GM23248 (cell line): ENCODE data around the gene CHCHD5. TPM values are rescaled to one million over a fixed set of nuclear protein-coding genes. Genes with fewer than 3 reads are reported as not detected.
A peak's percentile ranks its signal among the peaks of the same experiment; 100 is the strongest.

Experiments
- DNase-seq: peaks from one replicate; pipeline ENCODE4 v3.0.0-alpha.2; 2015
- H2AFZ ChIP-seq: fragments of 200-600 bp; sonication (generic); 2 replicates; pipeline ENCODE4 v1.6.1; 2016; ENCODE audit warnings: antibody characterized with exemption
- H3F3A ChIP-seq: fragments of 200-600 bp; sonication (generic); 2 replicates; pipeline ENCODE4 v1.6.1; 2016; ENCODE audit warnings: mild to moderate bottlenecking, antibody characterized with exemption, mixed run types; ENCODE audit not compliant: insufficient read depth
- H3K27ac ChIP-seq: fragments of 200-600 bp; sonication (generic); 2 replicates; pipeline ENCODE4 v1.5.1; 2016; ENCODE audit warnings: mild to moderate bottlenecking
- H3K27me3 ChIP-seq: fragments of 200-600 bp; sonication (generic); replicated peaks from 2 replicates; pipeline ENCODE4 v1.6.1; 2016; ENCODE audit warnings: mild to moderate bottlenecking; ENCODE audit not compliant: insufficient read depth
- H3K36me3 ChIP-seq: fragments of 200-600 bp; sonication (generic); 2 replicates; pipeline ENCODE4 v1.6.1; 2016; ENCODE audit warnings: low read depth, mild to moderate bottlenecking
- H3K4me1 ChIP-seq: fragments of 200-600 bp; sonication (generic); 2 replicates; pipeline ENCODE4 v1.6.1; 2016; ENCODE audit warnings: mild to moderate bottlenecking; ENCODE audit not compliant: insufficient read depth
- H3K4me2 ChIP-seq: fragments of 200-600 bp; sonication (generic); one replicate; pipeline ENCODE4 v1.6.1; 2016; ENCODE audit warnings: mild to moderate bottlenecking; ENCODE audit not compliant: unreplicated experiment
- H3K4me3 ChIP-seq: fragments of 200-600 bp; sonication (generic); 2 replicates; pipeline ENCODE4 v1.5.1; 2016; ENCODE audit warnings: mild to moderate bottlenecking
- H3K79me2 ChIP-seq: fragments of 200-600 bp; sonication (generic); 2 replicates; pipeline ENCODE4 v1.6.1; 2016; ENCODE audit warnings: mild to moderate bottlenecking; ENCODE audit not compliant: insufficient read depth
- H3K9ac ChIP-seq: fragments of 200-600 bp; sonication (generic); 2 replicates; pipeline ENCODE4 v1.6.1; 2016; ENCODE audit warnings: mild to moderate bottlenecking
- H3K9me2 ChIP-seq: fragments of 200-600 bp; sonication (generic); 2 replicates; pipeline ENCODE4 v1.6.1; 2016; ENCODE audit warnings: mixed run types, mild to moderate bottlenecking, moderate library complexity; ENCODE audit not compliant: insufficient read depth
- H3K9me3 ChIP-seq: fragments of 200-600 bp; sonication (generic); one replicate; pipeline ENCODE4 v1.6.1; 2017; ENCODE audit warnings: low read depth
- H4K20me1 ChIP-seq: fragments of 200-600 bp; sonication (generic); 2 replicates; pipeline ENCODE4 v1.6.0; 2016; ENCODE audit not compliant: insufficient read depth
- EZH2 ChIP-seq: fragments of 200-600 bp; sonication (generic); IDR thresholded peaks from 2 replicates; pipeline ENCODE4 v1.6.1; 2018; ENCODE audit warnings: antibody characterized with exemption, mild to moderate bottlenecking; ENCODE audit not compliant: insufficient read depth, poor library complexity, severe bottlenecking
- EZH2phosphoT487 ChIP-seq: fragments of 200-600 bp; sonication (generic); IDR thresholded peaks from 2 replicates; pipeline ENCODE4 v1.6.1; 2018; ENCODE audit warnings: antibody characterized with exemption, moderate library complexity, mild to moderate bottlenecking, low read depth; ENCODE audit not compliant: insufficient read depth
- WGBS, 2 experiments: methylation state at CpG; one replicate each; pipeline ENCODE4 v1.1.6; 2015 to 2017; ENCODE audit warnings: low lambda C conversion rate in 2 of 2, low coverage in 1 of 2; ENCODE audit errors: missing lambda C conversion rate in 2 of 2; 5-methylcytosine and 5-hydroxymethylcytosine counted together
- in situ Hi-C: fragments of 300-500 bp; cut with MboI; formaldehyde crosslinking; loops from 2 replicates; pipeline ENCODE4 v1.15.0; 2020
- polyA plus RNA-seq: library from polyadenylated mRNA; unstranded; fragments of >200 nt; fragmentation: Nextera tagmentation; extraction: Ambion mirVana; gene quantifications from 2 replicates; pipeline ENCODE4 v1.2.1, GENCODE V29; 2016
- total RNA-seq: library from RNA; depleted of rRNA; stranded (reverse); fragments of >200 nt; shearing (Covaris generic); gene quantifications from 2 replicates; pipeline ENCODE4 v1.2.3, GENCODE V29; 2014

The CHCHD5 gene
- total and polyA plus RNA-seq, 2 experiments from 2014 or later, result 9.5 to 55.4 TPM

DNA sequence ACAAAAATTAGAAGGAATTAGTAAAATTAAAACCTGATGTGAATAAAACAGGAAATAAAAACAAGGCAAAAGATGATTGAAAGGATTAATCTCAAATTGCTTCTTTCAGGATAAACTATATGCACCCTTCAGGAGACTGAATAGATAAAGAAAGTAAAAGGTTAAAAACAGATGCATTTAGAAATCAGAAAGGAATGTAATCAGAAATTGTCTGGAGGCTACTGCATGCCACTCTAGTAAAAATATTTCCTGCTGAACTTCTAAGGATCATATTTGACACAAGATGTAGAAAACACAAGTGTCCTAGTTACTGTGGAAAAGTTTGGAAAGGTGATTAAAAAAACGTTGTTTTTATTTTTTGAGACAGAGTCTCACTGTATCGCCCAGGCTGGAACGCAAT is 16.2 kb downstream of the CHCHD5 start:
- Histone ChIP-seq H3K9ac (peak overlapping the region; percentile 3), H3K79me2 (no peaks in the 10 kb centered on the region), H3K36me3 (no peaks in the 10 kb centered on the region), H3K4me2 (peak overlapping the region; percentile 63), H4K20me1 (no peaks in the 10 kb centered on the region), H3K27me3 (no peaks in the 10 kb centered on the region), H2AFZ (peak overlapping the region; percentile 96), H3F3A (0 out of 2 replicates have a peak, but pooled peaks cover 6% of the 10 kb centered on the region), H3K27ac (no peak overlapping the region), H3K4me3 (peak overlapping the region; percentile 17; the same call in 1 of the 2 replicates), H3K9me2 (no peaks in the 10 kb centered on the region), H3K9me3 (no peaks in the 10 kb centered on the region), H3K4me1 (peaks cover 16% of the 10 kb centered on the region)
- WGBS, 2 experiments, result 66 to 67% methylated on average over 3 of the region's 3 CpGs
- in situ Hi-C loops, result loop anchor here (25.0 kb wide), 1 partner anchor 337 kb away; no protein-coding TSS in a partner anchor
- no peak for DNase-seq
- no peak for TF ChIP-seq EZH2phosphoT487
- no peak for TF ChIP-seq EZH2

- Histone ChIP-seq H3K9me2 (no peaks in the 10 kb centered on the region), H3K4me2 (no peak overlapping the region), H3K9me3 (no peaks in the 10 kb centered on the region), H3K4me3 (no peak overlapping the region), H3K27ac (no peak overlapping the region), H2AFZ (no peak overlapping the region), H3K79me2 (no peaks in the 10 kb centered on the region), H3K9ac (no peak overlapping the region), H3F3A (0 out of 2 replicates have a peak, but pooled peaks cover 6% of the 10 kb centered on the region), H3K36me3 (no peaks in the 10 kb centered on the region), H3K27me3 (no peaks in the 10 kb centered on the region), H4K20me1 (no peaks in the 10 kb centered on the region), H3K4me1 (peaks cover 16% of the 10 kb centered on the region)
- TF ChIP-seq EZH2, result no peak
- TF ChIP-seq EZH2phosphoT487, result no peak
- WGBS, 2 experiments, result 93 to 98% methylated on average over 3 of the region's 3 CpGs
- in situ Hi-C loops, result loop anchor here (25.0 kb wide), 1 partner anchor 336 kb away; no protein-coding TSS in a partner anchor
- no peak for DNase-seq
Measured at GRCh38 chr2:112601754-112602153, 17.3 kb downstream of the CHCHD5 start.

- Histone ChIP-seq H3K4me2 (no peak overlapping the region), H3F3A (0 out of 2 replicates have a peak, but pooled peaks cover 6% of the 10 kb centered on the region), H2AFZ (no peak overlapping the region), H3K4me1 (peaks cover 16% of the 10 kb centered on the region), H4K20me1 (no peaks in the 10 kb centered on the region), H3K27me3 (no peaks in the 10 kb centered on the region), H3K4me3 (no peak overlapping the region), H3K9me3 (no peaks in the 10 kb centered on the region), H3K79me2 (no peaks in the 10 kb centered on the region), H3K9ac (no peak overlapping the region), H3K27ac (no peak overlapping the region), H3K36me3 (no peaks in the 10 kb centered on the region), H3K9me2 (no peaks in the 10 kb centered on the region)
- in situ Hi-C loops, result loop anchor here (25.0 kb wide), 1 partner anchor 334 kb away; no protein-coding TSS in a partner anchor
- 81 to 90% methylated on average over 3 of the region's 3 CpGs for WGBS, 2 experiments
- no peak for DNase-seq
- TF ChIP-seq EZH2phosphoT487 (no peak), EZH2 (no peak)
Measured at GRCh38 chr2:112602917-112603316, 18.5 kb downstream of the CHCHD5 start.

- WGBS, 2 experiments, result 57 to 66% methylated on average over 2 of the region's 2 CpGs
- H3K4me1 ChIP-seq, result peaks cover 16% of the 10 kb centered on the region
- TF ChIP-seq EZH2 (no peak), EZH2phosphoT487 (no peak)
- no peak overlapping the region for H3K27ac ChIP-seq
- H3K79me2 ChIP-seq, result no peaks in the 10 kb centered on the region
- no peak overlapping the region for H3K4me2 ChIP-seq
- no peak overlapping the region for H3K4me3 ChIP-seq
- no peaks in the 10 kb centered on the region for H3K9me3 ChIP-seq
- in situ Hi-C loops, result loop anchor here (25.0 kb wide), 1 partner anchor 334 kb away; no protein-coding TSS in a partner anchor
- DNase-seq, result no peak
- no peaks in the 10 kb centered on the region for H3K9me2 ChIP-seq
- H3K9ac ChIP-seq, result no peak overlapping the region
- H2AFZ ChIP-seq, result no peak overlapping the region
- no peaks in the 10 kb centered on the region for H4K20me1 ChIP-seq
- H3F3A ChIP-seq, result 0 out of 2 replicates have a peak, but pooled peaks cover 6% of the 10 kb centered on the region
- H3K27me3 ChIP-seq, result no peaks in the 10 kb centered on the region
- no peaks in the 10 kb centered on the region for H3K36me3 ChIP-seq
Measured at GRCh38 chr2:112603731-112604130, 19.3 kb downstream of the CHCHD5 start.

GRCh38 chr2:112604952-112605351 is 20.5 kb downstream of the CHCHD5 start:
- H3K4me3 ChIP-seq, result no peak overlapping the region
- H4K20me1 ChIP-seq, result no peaks in the 10 kb centered on the region
- peaks cover 12% of the 10 kb centered on the region for H3K4me1 ChIP-seq
- no peak overlapping the region for H3K27ac ChIP-seq
- in situ Hi-C loops, result loop anchor here (5.0 to 25.0 kb wide), 2 partner anchors 117 to 332 kb away; partner anchors contain the start of gene NT5DC4
- no peaks in the 10 kb centered on the region for H3K36me3 ChIP-seq
- H3F3A ChIP-seq, result 0 out of 2 replicates have a peak, but pooled peaks cover 6% of the 10 kb centered on the region
- no peaks in the 10 kb centered on the region for H3K9me3 ChIP-seq
- H2AFZ ChIP-seq, result no peak overlapping the region
- H3K79me2 ChIP-seq, result no peaks in the 10 kb centered on the region
- no peaks in the 10 kb centered on the region for H3K9me2 ChIP-seq
- TF ChIP-seq EZH2phosphoT487, result no peak
- no peak for DNase-seq
- 62 to 77% methylated on average over 4 of the region's 4 CpGs for WGBS, 2 experiments
- H3K9ac ChIP-seq, result no peak overlapping the region
- H3K27me3 ChIP-seq, result no peaks in the 10 kb centered on the region
- H3K4me2 ChIP-seq, result no peak overlapping the region
